ENCODE results near the gene HS3ST4.

HS3ST4 gene

GRCh38 chr16:25823891-25824290 is 132.1 kb downstream of the HS3ST4 start:
- no peak for DNase-seq (ENCODE audit: low read depth, low spot score)

- no peak for DNase-seq (ENCODE audit: low read depth, low spot score)
Measured at GRCh38 chr16:25827709-25828108, 135.9 kb downstream of the HS3ST4 start.

- no peak for DNase-seq (ENCODE audit: low read depth, low spot score)
Measured at GRCh38 chr16:25828510-25828909, 136.8 kb downstream of the HS3ST4 start.

- no peak for DNase-seq (ENCODE audit: low read depth, low spot score)
Measured at GRCh38 chr16:25832291-25832690, 140.5 kb downstream of the HS3ST4 start.

- no peak for DNase-seq (ENCODE audit: low read depth, low spot score)
Measured at GRCh38 chr16:25834101-25834500, 142.3 kb downstream of the HS3ST4 start.

GRCh38 chr16:25835126-25835525 is 143.4 kb downstream of the HS3ST4 start:
- DNase-seq (ENCODE audit: low read depth, low spot score): no peak

GRCh38 chr16:25838724-25839186 is 147.0 kb downstream of the HS3ST4 start:
- DNase-seq (ENCODE audit: low read depth, low spot score): no peak

- DNase-seq (ENCODE audit: low read depth, low spot score): no peak
Measured at GRCh38 chr16:25841761-25842160, 150.0 kb downstream of the HS3ST4 start.

- DNase-seq (ENCODE audit: low read depth, low spot score): no peak
Measured at GRCh38 chr16:25845901-25846300, 154.1 kb downstream of the HS3ST4 start.

- no peak for DNase-seq (ENCODE audit: low read depth, low spot score)
Measured at GRCh38 chr16:25854141-25854540, 162.4 kb downstream of the HS3ST4 start.

GRCh38 chr16:25855063-25855462 is 163.3 kb downstream of the HS3ST4 start:
- no peak for DNase-seq (ENCODE audit: low read depth, low spot score)

GRCh38 chr16:25855818-25856217 is 164.1 kb downstream of the HS3ST4 start:
- DNase-seq (ENCODE audit: low read depth, low spot score): no peak

- DNase-seq (ENCODE audit: low read depth, low spot score): no peak
Measured at GRCh38 chr16:25859645-25860044, 167.9 kb downstream of the HS3ST4 start.

- DNase-seq (ENCODE audit: low read depth, low spot score): no peak
Measured at GRCh38 chr16:25867041-25867440, 175.3 kb downstream of the HS3ST4 start.

- DNase-seq (ENCODE audit: low read depth, low spot score): no peak
Measured at GRCh38 chr16:25868106-25868505, 176.3 kb downstream of the HS3ST4 start.

- DNase-seq (ENCODE audit: low read depth, low spot score): no peak
Measured at GRCh38 chr16:25868706-25869370, 177.1 kb downstream of the HS3ST4 start.

- no peak for DNase-seq (ENCODE audit: low read depth, low spot score)
Measured at GRCh38 chr16:25872369-25873070, 180.8 kb downstream of the HS3ST4 start.

- no peak for DNase-seq (ENCODE audit: low read depth, low spot score)
Measured at GRCh38 chr16:25874196-25874595, 182.4 kb downstream of the HS3ST4 start.

- DNase-seq (ENCODE audit: low read depth, low spot score): no peak
Measured at GRCh38 chr16:25875956-25876598, 184.3 kb downstream of the HS3ST4 start.

- no peak for DNase-seq (ENCODE audit: low read depth, low spot score)
Measured at GRCh38 chr16:25877103-25877502, 185.3 kb downstream of the HS3ST4 start.

GRCh38 chr16:25886598-25886997 is 194.8 kb downstream of the HS3ST4 start:
- DNase-seq (ENCODE audit: low read depth, low spot score): no peak

- no peak for DNase-seq (ENCODE audit: low read depth, low spot score)
Measured at GRCh38 chr16:25888868-25889267, 197.1 kb downstream of the HS3ST4 start.

GRCh38 chr16:25893332-25893731 is 201.6 kb downstream of the HS3ST4 start:
- no peak for DNase-seq (ENCODE audit: low read depth, low spot score)
